Measurements from ENCODE around the gene TEX28.
"Not testable (repeated sequence)": the region's sequence is repeated elsewhere in the genome, so short reads cannot be mapped to it uniquely, and the experiment has no call there.

Gene TEX28

DNA sequence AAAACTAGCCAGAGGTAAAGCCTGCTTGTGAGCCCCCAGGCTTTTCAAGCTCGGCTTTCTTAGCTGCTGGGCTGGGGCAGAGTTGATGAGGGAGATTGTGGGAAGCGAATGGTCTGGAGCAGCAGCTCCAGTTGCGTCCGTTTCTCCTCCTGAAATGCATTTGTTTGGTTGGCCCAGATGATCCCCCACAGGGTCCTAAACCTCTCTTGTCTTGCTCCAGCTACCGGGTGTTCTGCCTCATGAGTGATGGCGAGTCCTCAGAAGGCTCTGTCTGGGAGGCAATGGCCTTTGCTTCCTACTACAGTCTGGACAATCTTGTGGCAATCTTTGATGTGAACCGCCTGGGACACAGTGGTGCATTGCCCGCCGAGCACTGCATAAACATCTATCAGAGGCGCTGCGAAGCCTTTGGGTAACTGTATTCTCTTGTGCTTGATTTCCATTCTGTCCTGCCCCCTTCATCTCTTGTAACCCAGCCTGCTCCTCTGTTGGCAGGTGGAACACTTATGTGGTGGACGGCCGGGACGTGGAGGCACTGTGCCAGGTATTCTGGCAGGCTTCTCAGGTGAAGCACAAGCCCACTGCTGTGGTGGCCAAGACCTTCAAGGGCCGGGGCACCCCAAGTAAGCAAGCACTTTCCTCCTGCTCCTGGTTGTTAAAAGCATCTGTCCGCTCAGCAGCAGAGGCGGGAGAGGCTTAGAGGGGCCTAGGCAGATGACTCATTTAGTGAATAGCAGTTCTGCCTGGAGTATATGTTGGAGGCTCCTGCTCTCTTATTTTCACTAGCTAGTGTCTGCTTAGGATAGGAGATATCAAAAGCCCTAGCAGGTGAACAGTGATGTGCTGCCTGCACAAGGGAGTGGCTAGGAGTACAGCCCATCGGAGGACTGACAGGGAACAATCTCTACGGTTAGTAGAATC, 16.0 kb upstream of the TEX28 start:
- DNase-seq (ENCODE audit: low read depth in 2 of 3, low spot score in 1 of 3) = no peak

DNA sequence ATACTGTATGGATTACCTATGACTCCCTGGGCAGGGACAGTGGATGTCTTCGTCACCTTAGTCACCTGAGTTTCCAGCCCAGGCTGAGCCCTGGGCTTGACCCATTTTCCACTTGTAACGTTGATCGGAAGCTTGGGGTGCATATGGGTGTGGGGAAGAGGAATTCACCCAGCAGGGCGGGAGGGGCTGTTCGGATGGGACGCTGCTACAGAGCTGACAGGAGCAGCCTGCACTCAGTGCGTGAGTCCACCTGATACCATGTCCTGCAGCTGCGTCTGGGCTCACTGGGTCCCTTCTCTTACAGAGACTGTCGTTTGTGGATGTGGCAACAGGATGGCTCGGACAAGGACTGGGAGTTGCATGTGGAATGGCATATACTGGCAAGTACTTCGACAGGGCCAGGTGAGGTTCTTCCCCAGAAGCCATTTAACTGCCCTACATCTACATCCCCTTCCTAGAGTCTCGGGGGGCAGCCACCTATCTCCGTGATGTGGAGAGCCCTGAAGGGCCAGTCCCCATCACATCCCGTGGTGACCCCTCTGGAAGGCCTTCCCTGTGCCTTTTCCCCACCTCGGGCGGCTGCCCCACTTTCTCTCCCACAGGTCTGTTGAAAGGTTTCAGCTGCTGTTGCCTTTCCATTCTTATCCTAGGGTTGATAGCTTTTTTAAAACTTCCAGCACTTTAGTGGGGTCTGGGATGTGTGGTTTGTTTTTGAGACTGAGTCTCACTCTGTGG, 14.3 kb upstream of the TEX28 start:
- no peak for DNase-seq (ENCODE audit: low read depth in 2 of 3, low spot score in 1 of 3)

DNA sequence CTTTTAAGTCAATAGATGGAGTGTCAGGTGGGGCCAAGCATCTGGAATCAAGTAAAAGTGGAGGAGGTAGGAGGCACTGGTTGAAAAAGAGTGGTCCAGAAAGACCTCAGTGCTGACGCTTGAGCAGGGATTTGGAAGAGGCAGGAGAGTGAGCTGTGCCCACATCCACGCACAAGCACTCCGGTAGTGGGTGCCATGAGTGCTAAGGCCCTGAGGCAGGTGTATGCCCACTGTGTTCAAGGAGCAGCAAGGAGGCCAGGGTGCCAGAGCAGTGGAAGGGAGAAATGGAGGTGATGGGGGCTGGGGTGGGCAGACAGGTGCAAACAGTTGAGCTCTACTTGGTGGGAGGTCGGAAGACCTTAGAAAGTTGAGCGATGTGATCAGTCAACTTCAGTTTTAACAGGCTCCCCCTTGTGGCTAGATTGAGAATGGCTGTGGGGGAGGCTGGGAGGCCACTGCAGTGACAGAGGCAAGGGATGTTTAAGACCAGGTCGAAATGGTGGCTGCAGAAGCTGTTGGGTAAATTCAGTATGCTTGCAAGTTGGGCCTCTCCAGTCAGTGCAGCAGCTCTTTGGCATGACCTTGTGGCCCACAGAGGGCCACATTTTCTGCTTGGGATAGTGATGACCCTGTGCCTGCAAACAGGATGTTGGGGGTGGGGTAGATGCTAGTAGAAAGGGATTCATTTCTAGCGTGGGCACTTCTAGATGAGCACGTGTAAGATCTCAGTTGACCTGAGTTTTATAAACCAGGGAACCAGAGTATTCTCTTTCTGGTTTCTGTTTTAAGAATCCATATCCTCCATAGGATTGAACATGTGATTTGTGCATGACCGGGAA, 13.4 kb upstream of the TEX28 start:
- peak; percentile 59 to 93 (median 68) for DNase-seq (ENCODE audit: low read depth in 2 of 3, low spot score in 1 of 3)

DNA sequence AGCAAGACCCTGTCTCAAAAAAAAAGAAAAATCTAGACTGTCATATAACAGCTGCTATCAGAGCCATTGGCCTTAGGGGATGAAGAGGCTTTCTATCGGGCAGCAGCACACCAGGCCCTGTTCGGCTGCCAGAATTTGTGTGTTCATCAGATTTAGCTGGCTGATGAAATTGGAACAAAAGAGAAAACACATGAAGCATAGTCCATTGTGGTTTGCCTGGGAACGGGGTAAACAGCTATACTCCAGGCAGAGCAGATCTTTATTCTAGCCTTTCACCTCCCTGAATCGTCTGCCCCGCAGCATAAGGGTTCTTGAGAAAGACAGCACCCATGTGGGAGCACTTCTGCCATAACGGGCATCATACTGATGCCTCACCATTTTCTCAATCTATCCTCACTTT, 12.3 kb upstream of the TEX28 start:
- no peak for DNase-seq (ENCODE audit: low read depth in 2 of 3, low spot score in 1 of 3)

DNA sequence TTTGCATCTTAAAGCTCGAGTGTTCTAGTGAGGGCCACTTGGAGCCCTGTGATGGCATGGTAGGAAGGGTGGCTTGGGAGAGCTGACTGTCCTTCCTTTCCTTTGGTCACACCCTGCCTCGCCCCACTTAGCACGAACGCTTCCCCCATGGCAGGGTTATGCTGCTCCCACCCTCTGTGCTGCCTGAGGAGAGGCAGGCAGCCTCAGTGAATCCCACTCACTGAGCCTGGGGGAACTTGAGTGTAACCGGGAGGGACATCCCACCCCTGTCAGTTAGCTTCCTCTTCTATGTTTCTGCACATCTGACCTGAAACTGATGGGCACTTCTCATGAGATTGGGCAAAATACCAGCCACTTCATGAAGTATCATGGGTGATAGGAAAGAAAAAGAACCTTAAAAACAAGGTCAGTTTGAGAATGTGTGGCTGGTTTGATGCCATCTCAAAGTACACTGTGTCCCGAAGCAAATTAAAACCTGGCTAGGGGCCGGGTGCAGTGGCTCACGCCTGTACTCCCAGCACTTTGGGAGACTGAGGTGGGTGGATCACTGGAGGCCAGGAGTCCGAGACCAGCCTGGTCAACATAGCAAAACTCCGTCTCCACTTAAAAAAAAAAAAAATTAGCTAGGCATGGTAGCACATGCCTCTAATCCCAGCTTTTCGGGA, 10.7 kb upstream of the TEX28 start:
- no peak for DNase-seq (ENCODE audit: low read depth in 2 of 3, low spot score in 1 of 3)

DNA sequence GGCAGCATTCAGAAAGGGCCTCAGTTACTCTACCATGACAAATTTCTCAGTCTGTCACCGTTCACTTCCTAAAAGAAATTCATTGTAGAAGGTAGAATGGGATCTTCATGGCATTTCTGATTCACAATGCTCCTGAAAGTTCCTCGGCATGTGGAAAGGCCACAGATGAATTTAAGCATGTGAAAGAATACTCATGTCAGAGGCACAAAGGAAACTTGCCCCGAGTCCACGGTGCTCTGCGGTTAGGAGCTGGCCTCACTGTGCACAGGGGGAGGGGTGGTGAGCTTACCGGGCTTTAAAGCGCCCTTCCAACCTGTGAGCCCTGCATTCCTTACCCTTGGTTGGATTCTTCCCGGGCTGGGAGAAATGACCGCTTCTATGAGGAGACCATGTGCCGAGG, 9.9 kb upstream of the TEX28 start:
- no peak for DNase-seq (ENCODE audit: low read depth in 2 of 3, low spot score in 1 of 3)

DNA sequence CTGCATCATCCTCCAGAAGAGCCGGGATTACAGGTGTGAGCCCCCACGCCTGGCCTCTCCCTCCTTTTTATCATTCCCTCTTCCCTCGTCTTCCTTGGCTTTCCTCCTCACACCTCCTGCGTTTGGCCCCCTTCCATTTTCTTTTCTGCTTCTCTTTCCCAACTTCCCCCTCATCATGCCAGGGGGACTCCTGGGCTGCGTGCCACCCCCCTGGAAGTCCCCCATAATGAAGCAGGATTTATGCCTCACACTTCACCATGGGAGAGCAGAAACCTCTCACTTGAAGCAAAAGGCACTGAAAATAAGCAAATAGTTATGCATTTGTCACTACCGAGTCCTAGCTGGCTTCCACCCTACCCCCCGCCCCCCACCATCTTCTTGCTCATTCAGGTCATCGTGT, 8.6 kb upstream of the TEX28 start:
- DNase-seq (ENCODE audit: low read depth in 2 of 3, low spot score in 1 of 3) = no peak

DNA sequence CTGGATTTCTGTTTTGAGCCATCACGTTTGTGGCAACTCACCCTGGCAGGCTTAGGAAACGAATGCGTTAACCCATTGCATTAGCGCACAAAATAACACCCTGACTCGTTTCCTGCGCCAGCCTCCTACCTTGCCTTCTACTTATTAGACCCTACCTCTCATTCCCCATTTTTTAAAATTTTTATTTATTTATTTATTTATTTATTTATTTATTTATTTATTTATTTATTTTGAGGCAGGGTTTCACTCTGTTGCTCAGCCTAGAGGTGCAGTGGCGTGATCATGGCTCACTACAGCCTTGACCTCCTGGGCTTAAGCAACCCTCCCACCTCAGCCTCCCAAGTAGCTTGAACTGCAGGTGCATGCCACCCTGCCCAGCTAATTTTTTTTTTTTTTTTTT, 8.1 kb upstream of the TEX28 start:
- not testable (repeated sequence) for DNase-seq (ENCODE audit: low read depth in 2 of 3, low spot score in 1 of 3)

DNA sequence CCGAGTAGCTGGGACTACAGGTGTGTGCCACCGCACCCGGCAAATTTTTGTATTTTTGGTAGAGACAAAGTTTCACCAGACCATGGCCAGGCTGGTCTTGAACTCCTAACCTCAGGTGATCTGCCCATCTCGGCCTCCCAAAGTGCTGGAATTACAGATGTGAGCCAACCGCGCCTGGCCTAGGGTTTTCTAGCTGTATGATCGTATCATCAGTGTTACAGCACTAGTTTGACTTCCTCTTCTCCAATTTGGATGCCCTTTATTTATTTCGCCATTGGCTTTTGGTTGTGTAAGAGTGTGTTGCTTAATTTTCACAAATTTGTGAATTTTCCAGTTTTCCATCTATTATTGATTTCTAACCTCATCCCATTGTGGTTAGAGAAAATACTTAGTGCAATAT, 5.9 kb upstream of the TEX28 start:
- no peak for DNase-seq (ENCODE audit: low read depth in 2 of 3, low spot score in 1 of 3)

DNA sequence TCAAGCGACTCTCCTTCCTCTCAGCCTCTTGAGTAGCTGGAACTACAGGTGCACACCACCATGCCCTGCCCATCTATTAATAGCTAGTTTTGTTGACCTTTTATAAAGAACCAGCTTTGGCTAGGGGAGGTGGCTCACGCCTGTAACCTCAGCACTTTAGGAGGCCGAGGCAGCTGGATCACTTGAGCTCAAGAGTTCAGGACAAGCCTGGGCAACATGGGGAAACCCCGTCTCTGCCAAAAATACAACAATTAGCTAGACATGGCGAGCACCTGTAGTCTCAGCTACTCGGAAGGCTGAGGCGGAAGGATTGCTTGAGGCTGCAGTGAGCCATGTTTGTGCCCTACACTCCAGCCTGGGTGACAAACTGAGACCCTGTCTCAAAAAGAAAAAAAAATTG, 3.4 kb upstream of the TEX28 start:
- no peak for DNase-seq (ENCODE audit: low read depth in 2 of 3, low spot score in 1 of 3)

DNA sequence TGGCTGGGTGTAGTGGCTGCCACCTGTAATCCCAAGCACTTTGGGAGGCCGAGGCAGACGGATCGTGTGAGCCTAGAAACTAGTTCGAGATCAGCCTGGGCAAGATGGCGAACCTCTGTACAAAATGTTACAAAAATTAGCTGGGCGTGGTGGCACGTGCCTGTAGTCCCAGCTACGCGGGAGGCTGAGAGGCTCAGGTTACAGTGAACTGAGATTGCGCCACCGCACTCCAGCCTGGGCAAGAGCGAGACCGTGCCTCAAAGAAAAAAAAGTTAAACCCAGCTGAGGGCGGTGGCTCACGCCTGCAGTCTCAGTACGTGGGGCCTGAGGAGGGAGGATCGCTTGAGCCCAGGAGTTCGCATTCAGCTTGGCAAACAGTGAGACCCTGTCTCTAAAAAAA, 1.8 kb upstream of the TEX28 start:
- no peak for DNase-seq (ENCODE audit: low read depth in 2 of 3, low spot score in 1 of 3)

DNA sequence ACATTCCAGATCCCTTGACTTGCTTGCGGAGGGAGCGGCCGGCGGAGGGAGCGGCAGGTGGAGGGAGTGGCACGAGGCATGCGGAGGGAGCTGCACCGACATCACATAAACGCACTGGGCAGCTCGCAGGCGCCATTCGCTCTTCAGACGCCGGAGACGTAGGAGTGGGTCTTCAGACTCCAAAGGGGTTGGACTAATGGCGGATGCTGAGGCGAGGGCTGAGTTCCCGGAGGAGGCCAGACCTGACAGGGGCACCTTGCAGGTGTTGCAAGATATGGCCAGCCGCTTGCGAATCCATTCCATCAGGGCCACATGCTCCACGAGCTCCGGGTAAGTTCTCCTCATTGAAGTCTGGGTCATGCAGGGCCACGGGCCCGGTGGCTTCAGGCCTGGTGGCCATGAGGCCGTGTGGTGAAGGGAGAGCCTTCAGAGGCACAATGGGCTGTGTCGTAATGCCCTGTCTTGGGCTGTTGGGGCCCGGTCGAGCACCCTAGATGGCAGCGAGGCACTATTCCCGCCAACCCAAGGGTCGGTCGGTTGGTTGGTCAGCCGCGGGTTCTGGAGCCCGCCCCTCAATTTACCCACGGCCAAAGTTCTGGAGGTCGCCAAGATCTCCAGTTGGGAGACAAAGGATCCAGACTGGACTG, 863 bp upstream of the TEX28 start, which contains the start of gene TKTL1:
Gene TKTL1, plus strand, starts transcription at position 132 of the 647 bp plus-strand sequence. Its CDS starts 65 bp downstream, at position 197.
- no peak for DNase-seq (ENCODE audit: low read depth in 2 of 3, low spot score in 1 of 3)

DNA sequence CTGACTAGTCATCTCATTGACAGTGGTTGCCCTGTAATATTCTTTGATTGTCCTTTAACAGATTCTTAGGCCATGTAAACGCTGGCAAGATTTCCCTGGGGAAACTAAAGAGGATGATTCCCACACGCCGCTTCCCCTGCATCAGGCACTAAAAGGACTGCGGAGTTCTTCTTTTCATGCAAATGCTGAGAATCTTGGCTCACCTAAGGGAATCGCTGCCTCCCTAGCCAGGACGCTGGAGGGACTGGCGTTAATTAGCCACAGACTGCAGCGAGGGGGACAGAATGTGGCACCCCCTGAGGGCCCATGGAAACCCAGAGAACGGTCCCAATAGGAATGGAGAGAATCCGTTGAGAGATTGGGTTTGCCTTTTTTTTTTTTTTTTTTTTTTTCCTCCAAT, 8.5 kb downstream of the TEX28 start:
- not testable (repeated sequence) for DNase-seq (ENCODE audit: low read depth in 2 of 3, low spot score in 1 of 3)

DNA sequence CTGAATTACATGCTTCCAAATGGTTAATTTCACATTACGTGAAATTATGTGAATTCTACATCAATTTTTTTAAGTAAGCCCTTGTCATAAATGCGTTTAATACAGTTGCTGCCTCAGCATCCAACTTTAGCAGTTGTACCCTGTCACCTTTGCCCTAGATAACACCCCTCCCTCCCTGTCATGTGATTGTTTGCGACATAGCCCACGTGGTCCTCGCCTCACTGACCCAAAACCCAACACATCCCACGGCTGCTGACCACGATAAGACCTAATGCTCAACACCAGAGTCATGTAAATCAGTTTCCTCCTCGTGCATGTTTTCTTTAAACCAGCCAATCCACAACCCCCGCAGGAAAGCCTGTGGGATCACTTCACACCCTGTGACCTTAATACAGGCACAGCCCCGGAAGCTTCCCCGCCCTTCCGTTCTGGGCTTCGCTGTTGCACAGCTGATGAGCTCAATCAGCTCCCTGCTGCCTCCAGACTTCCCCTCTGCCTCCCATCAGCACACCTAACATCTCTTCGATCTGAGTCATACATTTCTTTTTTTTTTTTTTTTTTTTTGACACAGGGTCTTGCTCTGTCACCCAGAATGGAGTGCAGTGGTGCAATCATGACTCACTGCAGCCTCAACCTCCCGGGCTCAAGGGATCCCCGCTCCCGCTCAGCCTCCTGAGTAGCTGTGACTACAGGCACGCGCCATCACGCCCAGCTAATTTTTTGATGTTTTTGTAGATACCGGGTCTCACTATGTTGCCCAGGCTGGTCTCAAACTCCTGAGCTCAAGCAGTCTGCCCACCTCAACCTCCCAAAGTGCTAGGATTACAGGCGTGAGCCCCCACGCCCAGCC, 10.2 kb downstream of the TEX28 start:
- DNase-seq (ENCODE audit: low read depth in 2 of 3, low spot score in 1 of 3) = not testable (repeated sequence)

DNA sequence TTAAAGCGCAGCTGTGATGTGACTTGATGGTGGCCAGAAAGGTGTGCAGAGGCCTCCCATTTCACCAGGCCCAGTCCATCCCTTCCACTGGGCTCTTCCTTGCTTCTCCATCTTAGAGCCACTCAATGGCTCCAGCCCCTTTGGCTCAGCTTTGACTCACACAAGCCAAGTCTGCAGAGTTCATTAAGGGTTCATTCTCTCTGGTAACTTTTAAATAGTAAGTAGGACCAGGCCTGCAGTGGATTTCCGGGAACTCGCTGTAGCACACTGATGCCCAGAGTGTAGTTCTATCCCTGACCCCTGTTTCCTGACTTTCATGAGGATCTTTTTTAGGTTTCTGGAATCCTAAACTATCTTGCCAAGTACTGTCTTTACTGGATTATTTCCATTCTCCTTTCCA, 25.7 kb downstream of the TEX28 start:
- not testable (repeated sequence) for DNase-seq (ENCODE audit: low read depth in 2 of 3, low spot score in 1 of 3)

DNA sequence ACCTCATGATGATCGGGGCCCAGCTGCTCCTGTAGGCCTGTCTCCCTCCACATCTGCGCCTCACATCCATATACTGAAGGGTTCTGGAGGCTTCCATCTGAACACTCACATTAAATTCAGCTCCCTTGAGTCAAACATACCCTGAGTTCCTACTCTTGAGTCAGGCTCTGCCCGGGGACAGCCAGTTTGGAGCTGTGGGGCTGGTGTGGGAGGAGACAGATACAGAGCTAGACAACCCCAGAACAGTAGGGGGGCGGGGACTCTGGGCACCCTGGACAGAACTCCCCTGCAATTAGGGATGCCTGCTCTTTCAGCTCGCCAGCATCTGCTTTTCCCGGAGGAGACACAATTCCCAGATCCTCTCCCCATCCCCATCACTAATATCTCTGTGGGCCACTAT, 31.9 kb downstream of the TEX28 start:
- not testable (repeated sequence) for DNase-seq (ENCODE audit: low read depth in 2 of 3, low spot score in 1 of 3)

DNA sequence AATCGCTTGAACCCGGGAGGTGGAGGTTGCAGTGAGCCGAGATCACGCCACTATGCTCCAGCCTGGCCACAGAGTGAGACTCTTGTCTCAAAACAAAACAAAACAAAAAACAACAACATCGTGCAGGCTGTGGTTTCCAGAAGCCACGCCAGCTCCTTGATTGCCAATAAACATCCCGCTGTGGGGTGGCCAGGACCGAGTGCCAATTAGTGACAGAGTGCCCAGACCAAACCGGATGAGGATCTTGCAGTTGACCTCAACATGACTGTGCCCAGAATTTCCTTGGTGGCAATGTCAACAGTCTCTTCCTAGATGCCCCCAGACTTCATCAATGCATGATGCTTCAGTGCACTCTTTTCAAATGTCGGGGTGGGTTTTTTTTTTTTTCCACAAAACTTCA, 36.2 kb downstream of the TEX28 start:
- not testable (repeated sequence) for DNase-seq (ENCODE audit: low read depth in 2 of 3, low spot score in 1 of 3)

DNA sequence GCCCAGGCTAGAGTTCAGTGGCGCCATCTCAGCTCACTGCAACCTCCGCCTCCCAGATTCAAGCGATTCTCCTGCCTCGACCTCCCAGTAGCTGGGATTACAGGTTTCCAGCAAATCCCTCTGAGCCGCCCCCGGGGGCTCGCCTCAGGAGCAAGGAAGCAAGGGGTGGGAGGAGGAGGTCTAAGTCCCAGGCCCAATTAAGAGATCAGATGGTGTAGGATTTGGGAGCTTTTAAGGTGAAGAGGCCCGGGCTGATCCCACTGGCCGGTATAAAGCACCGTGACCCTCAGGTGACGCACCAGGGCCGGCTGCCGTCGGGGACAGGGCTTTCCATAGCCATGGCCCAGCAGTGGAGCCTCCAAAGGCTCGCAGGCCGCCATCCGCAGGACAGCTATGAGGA, 37.6 kb downstream of the TEX28 start, which contains the start of gene OPN1MW3:
Gene OPN1MW3, plus strand, starts transcription at position 301 of the 400 bp plus-strand sequence. Its CDS starts 38 bp downstream, at position 339.
- not testable (repeated sequence) for DNase-seq (ENCODE audit: low read depth in 2 of 3, low spot score in 1 of 3)

DNA sequence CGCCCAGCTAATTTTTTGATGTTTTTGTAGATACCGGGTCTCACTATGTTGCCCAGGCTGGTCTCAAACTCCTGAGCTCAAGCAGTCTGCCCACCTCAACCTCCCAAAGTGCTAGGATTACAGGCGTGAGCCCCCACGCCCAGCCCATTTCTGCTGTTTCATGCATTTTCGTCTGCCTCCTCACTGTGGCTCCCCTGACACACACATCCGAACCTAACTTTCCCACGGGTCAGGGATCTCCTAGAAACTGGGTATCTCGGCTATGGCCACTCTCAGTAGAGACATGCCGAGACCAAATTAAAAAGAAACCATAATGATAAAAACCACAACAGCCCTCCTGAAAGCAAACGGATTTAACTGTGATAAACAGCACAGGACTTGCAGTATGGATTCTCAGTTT, 46.8 kb downstream of the TEX28 start:
- not testable (repeated sequence) for DNase-seq (ENCODE audit: low read depth in 2 of 3, low spot score in 1 of 3)

Data from stimulated activated CD4-positive, alpha-beta T cell treated with anti-CD3 and anti-CD28 coated beads, Interleukin-12 subunit alpha, Interleukin-12 subunit beta, amount 100 ng/mL, for 48 hours (primary cell).